ENCODE data around the gene TRIM17. TPM values are rescaled to one million over a fixed set of nuclear protein-coding genes. Genes with fewer than 3 reads are reported as not detected.

The TRIM17 gene
- total RNA-seq, 3 donors from 2014 or later = 7.3 to 9.5 TPM; not detected in 1

- H3K9me3 ChIP-seq = no peaks in the 10 kb centered on the region
- intact Hi-C loops (cut with DNase I; ENCODE audit: low total_unique reads) = no loop called here
- TF ChIP-seq POLR2A (IDR thresholded peaks at IDR 0.05) = no peak
- TF ChIP-seq CTCF (IDR thresholded peaks at IDR 0.05) = no peak
- no peak for TF ChIP-seq POLR2AphosphoS5 (IDR thresholded peaks at IDR 0.05)
- DNase-seq (ENCODE audit: low spot score in 2 of 2) = no peak
- no peaks in the 10 kb centered on the region for H3K36me3 ChIP-seq
- H3K4me3 ChIP-seq = no peak overlapping the region
- peaks cover 0 to 4% of the 10 kb centered on the region in 2 donors for H3K4me1 ChIP-seq
- H3K27ac ChIP-seq = peak overlapping the region; percentile 50 to 76
- no peaks in the 10 kb centered on the region for H3K27me3 ChIP-seq
These were observed 40.9 kb downstream of the TRIM17 start for GRCh38 chr1:228375578-228376261.

- peaks cover 0 to 4% of the 10 kb centered on the region in 2 donors for H3K4me1 ChIP-seq
- no peaks in the 10 kb centered on the region for H3K36me3 ChIP-seq
- no peaks in the 10 kb centered on the region for H3K9me3 ChIP-seq
- peak in 1 of 2 donors; percentile 59 for DNase-seq (ENCODE audit: low spot score in 2 of 2)
- peak overlapping the region; percentile 50 to 76 for H3K27ac ChIP-seq
- H3K4me3 ChIP-seq = no peak overlapping the region
- no peaks in the 10 kb centered on the region for H3K27me3 ChIP-seq
- intact Hi-C loops (cut with DNase I; ENCODE audit: low total_unique reads) = no loop called here
- TF ChIP-seq CTCF (IDR thresholded peaks at IDR 0.05) (no peak), POLR2AphosphoS5 (IDR thresholded peaks at IDR 0.05) (peak in 2 of 3 donors; percentile 50 to 52), POLR2A (IDR thresholded peaks at IDR 0.05) (no peak)
These were observed 41.7 kb downstream of the TRIM17 start for GRCh38 chr1:228374711-228375577.

- H3K27ac ChIP-seq = peak overlapping the region; percentile 50 to 76
- no peaks in the 10 kb centered on the region for H3K9me3 ChIP-seq
- no peak overlapping the region for H3K4me3 ChIP-seq
- H3K4me1 ChIP-seq = no peaks in the 10 kb centered on the region
- no peaks in the 10 kb centered on the region for H3K27me3 ChIP-seq
- no peak for DNase-seq (ENCODE audit: low spot score in 2 of 2)
- H3K36me3 ChIP-seq = no peaks in the 10 kb centered on the region
- intact Hi-C loops (cut with DNase I; ENCODE audit: low total_unique reads) = no loop called here
- TF ChIP-seq POLR2AphosphoS5 (IDR thresholded peaks at IDR 0.05) (no peak), POLR2A (IDR thresholded peaks at IDR 0.05) (no peak), CTCF (IDR thresholded peaks at IDR 0.05) (no peak)
These were observed 42.7 kb downstream of the TRIM17 start for GRCh38 chr1:228373681-228374571.

GRCh38 chr1:228373004-228373680 lies 43.5 kb downstream of the TRIM17 start:
- DNase-seq (ENCODE audit: low spot score in 2 of 2) = no peak
- no peaks in the 10 kb centered on the region for H3K27me3 ChIP-seq
- no peaks in the 10 kb centered on the region for H3K4me1 ChIP-seq
- H3K27ac ChIP-seq = no peak overlapping the region
- intact Hi-C loops (cut with DNase I; ENCODE audit: low total_unique reads) = no loop called here
- H3K36me3 ChIP-seq = no peaks in the 10 kb centered on the region
- H3K4me3 ChIP-seq = peak overlapping the region in 1 of 3 donors; percentile 11
- TF ChIP-seq CTCF (IDR thresholded peaks at IDR 0.05) (no peak), POLR2AphosphoS5 (IDR thresholded peaks at IDR 0.05) (no peak), POLR2A (IDR thresholded peaks at IDR 0.05) (no peak)
- H3K9me3 ChIP-seq = no peaks in the 10 kb centered on the region

Measured in breast epithelium (tissue), 4 donors.